Liver (tissue), 9 donors: ENCODE data around the gene RASIP1. TPM values are rescaled to one million over a fixed set of nuclear protein-coding genes. Genes with fewer than 3 reads are reported as not detected.

ENCODE experiments used
- DNase-seq: peaks from one replicate; pipeline ENCODE4 v3.0.0-alpha.2; 2017; ENCODE audit warnings: low spot score
- H3K27ac ChIP-seq, 2 donors: one replicate each; pipeline ENCODE4 v1.7.0; 2013; ENCODE audit warnings: inconsistent platforms in 2 of 2, low read length in 2 of 2, control low read depth in 1 of 2, low read depth in 1 of 2, mild to moderate bottlenecking in 1 of 2
- H3K27me3 ChIP-seq, 4 donors: one replicate each; pipeline versions ENCODE4 v1.6.1 to v1.7.0; 2013; ENCODE audit warnings: low read length in 3 of 4, inconsistent platforms in 1 of 4, mild to moderate bottlenecking in 1 of 4, moderate library complexity in 1 of 4; ENCODE audit not compliant: control insufficient read depth in 4 of 4, insufficient read depth in 4 of 4
- H3K36me3 ChIP-seq, 4 donors: one replicate each; pipeline versions ENCODE4 v1.6.1 to v1.7.0; 2013; ENCODE audit warnings: low read length in 3 of 4, mild to moderate bottlenecking in 3 of 4, low read depth in 1 of 4, moderate library complexity in 1 of 4; ENCODE audit not compliant: control insufficient read depth in 4 of 4, insufficient read depth in 3 of 4
- H3K4me1 ChIP-seq, 4 donors: one replicate each; pipeline versions ENCODE4 v1.6.1 to v1.7.0; 2013; ENCODE audit warnings: low read length in 3 of 4, mild to moderate bottlenecking in 3 of 4, moderate library complexity in 1 of 4; ENCODE audit not compliant: control insufficient read depth in 4 of 4, insufficient read depth in 4 of 4
- H3K4me3 ChIP-seq, 3 donors: one replicate each; pipeline versions ENCODE4 v1.6.1 to v1.7.0; 2013; ENCODE audit warnings: low read length in 3 of 3, control low read depth in 1 of 3, low read depth in 1 of 3, mild to moderate bottlenecking in 1 of 3
- H3K9ac ChIP-seq, 2 donors: one replicate each; pipeline ENCODE4 v1.7.0; 2013; ENCODE audit warnings: low read length in 2 of 2, mild to moderate bottlenecking in 2 of 2, moderate library complexity in 2 of 2, control low read depth in 1 of 2, low read depth in 1 of 2
- H3K9me3 ChIP-seq, 4 donors: one replicate each; pipeline versions ENCODE4 v1.6.1 to v1.7.0; 2013; ENCODE audit warnings: low read length in 3 of 4; ENCODE audit not compliant: control insufficient read depth in 4 of 4
- ATF3 ChIP-seq: IDR thresholded peaks from 2 replicates; pipeline ENCODE4 v1.6.1; 2016; ENCODE audit warnings: antibody characterized with exemption
- CTCF ChIP-seq: fragments of 150-350 bp; IDR thresholded peaks from 2 replicates; pipeline ENCODE4 v1.5.1; 2017; ENCODE audit warnings: improper control_type of control experiment, low read depth, low read length; ENCODE audit not compliant: missing input control
- EGR1 ChIP-seq, 2 donors: IDR thresholded peaks; 2 replicates each; pipeline ENCODE4 v1.6.1; 2016 to 2018; ENCODE audit warnings: antibody characterized with exemption in 2 of 2, low read depth in 2 of 2
- FOXA1 ChIP-seq: IDR thresholded peaks from 2 replicates; pipeline ENCODE4 v1.6.1; 2016; ENCODE audit warnings: antibody characterized with exemption
- FOXA2 ChIP-seq: IDR thresholded peaks from 2 replicates; pipeline ENCODE4 v1.6.1; 2016; ENCODE audit warnings: antibody characterized with exemption
- GABPA ChIP-seq, 2 donors: IDR thresholded peaks in 1 of 2; conservative IDR thresholded peaks in 1 of 2; 2 replicates each; pipeline ENCODE4 v1.6.1; 2016; ENCODE audit warnings: antibody characterized with exemption in 2 of 2, mild to moderate bottlenecking in 1 of 2, moderate library complexity in 1 of 2
- HNF4A ChIP-seq, 2 donors: conservative IDR thresholded peaks; 2 replicates each; pipeline ENCODE4 v1.6.1; 2016; ENCODE audit warnings: antibody characterized with exemption in 2 of 2, mild to moderate bottlenecking in 2 of 2
- HNF4G ChIP-seq: IDR thresholded peaks from 2 replicates; pipeline ENCODE4 v1.6.1; 2016; ENCODE audit warnings: antibody characterized with exemption
- JUND ChIP-seq, 2 donors: IDR thresholded peaks; 2 replicates each; pipeline ENCODE4 v1.6.1; 2016; ENCODE audit warnings: antibody characterized with exemption in 2 of 2
- MAX ChIP-seq: IDR thresholded peaks from 2 replicates; pipeline ENCODE4 v1.6.1; 2016; ENCODE audit warnings: antibody characterized with exemption
- NR2F2 ChIP-seq: IDR thresholded peaks from 2 replicates; pipeline ENCODE4 v1.6.1; 2016; ENCODE audit warnings: antibody characterized with exemption
- RAD21 ChIP-seq, 2 donors: IDR thresholded peaks; 2 replicates each; pipeline ENCODE4 v1.6.1; 2016; ENCODE audit warnings: antibody characterized with exemption in 2 of 2, mild to moderate bottlenecking in 2 of 2
- REST ChIP-seq: IDR thresholded peaks from 2 replicates; pipeline ENCODE4 v1.6.1; 2016; ENCODE audit warnings: antibody characterized with exemption, mild to moderate bottlenecking
- SP1 ChIP-seq: IDR thresholded peaks from 2 replicates; pipeline ENCODE4 v1.6.1; 2018; ENCODE audit warnings: antibody characterized with exemption, mild to moderate bottlenecking
- TAF1 ChIP-seq: conservative IDR thresholded peaks from 2 replicates; pipeline ENCODE4 v1.6.1; 2016; ENCODE audit warnings: antibody characterized with exemption, mild to moderate bottlenecking
- YY1 ChIP-seq: IDR thresholded peaks from 2 replicates; pipeline ENCODE4 v1.6.1; 2016; ENCODE audit warnings: antibody characterized with exemption, mild to moderate bottlenecking
- ZBTB33 ChIP-seq: IDR thresholded peaks from 2 replicates; pipeline ENCODE4 v1.6.1; 2016; ENCODE audit warnings: antibody characterized with exemption
- WGBS: extraction: QIAGEN DNeasy Blood & Tissue Kit; methylation state at CpG from one replicate; pipeline ENCODE4 v1.1.7; 2013; 5-methylcytosine and 5-hydroxymethylcytosine counted together
- polyA plus RNA-seq, 2 donors: library from polyadenylated mRNA; stranded (reverse) in 1 of 2; unstranded in 1 of 2; fragments of 200-250 nt in 1 of 2; fragments of >200 nt in 1 of 2; fragmentation: Nextera tagmentation in 1 of 2; extraction: Ambion mirVana in 1 of 2; gene quantifications; one replicate each; pipeline versions ENCODE4 v1.2.1 to v1.2.3, GENCODE V29; 2013 to 2015
- total RNA-seq, 2 donors: library from RNA; depleted of rRNA; stranded (reverse); fragments of >200 nt; gene quantifications; one replicate each; pipeline ENCODE4 v1.2.3, GENCODE V29; 2014
- donor health status: healthy.
- donor health status: healthy.
- donor health status: healthy.
- donor health status: healthy.
- donor health status: healthy.

RASIP1 gene
- total and polyA plus RNA-seq, 4 donors: 1.8 to 5.4 (median 4.5) TPM

GRCh38 chr19:48757089-48757675, 16.8 kb upstream of the RASIP1 start (continued):
- TF ChIP-seq CTCF (no peak), ATF3 (no peak)

GRCh38 chr19:48756686-48757085, 16.3 kb upstream of the RASIP1 start:
- H3K27ac ChIP-seq: peak overlapping the region; percentile 42 to 69
- H3K36me3 ChIP-seq: no peaks in the 10 kb centered on the region
- no peak for TF ChIP-seq GABPA (IDR thresholded peaks at IDR 0.05 in 1 of 2, conservative IDR thresholded peaks at IDR 0.05 in 1 of 2)
- no peak for TF ChIP-seq ATF3
- TF ChIP-seq RAD21 (IDR thresholded peaks at IDR 0.05): no peak
- TF ChIP-seq FOXA2: no peak
- TF ChIP-seq NR2F2: no peak
- TF ChIP-seq ZBTB33: no peak
- no peak for TF ChIP-seq CTCF
- TF ChIP-seq JUND (IDR thresholded peaks at IDR 0.05): no peak
- TF ChIP-seq HNF4G: no peak
- TF ChIP-seq EGR1 (IDR thresholded peaks at IDR 0.05; ENCODE audit: low read depth in 2 of 2): no peak
- no peak for TF ChIP-seq SP1
- TF ChIP-seq FOXA1: no peak
- TF ChIP-seq HNF4A (conservative IDR thresholded peaks at IDR 0.05): no peak
- no peak for TF ChIP-seq MAX
- TF ChIP-seq REST: no peak
- TF ChIP-seq TAF1: no peak
- TF ChIP-seq YY1: no peak
- peak overlapping the region; percentile 60 to 75 for H3K9ac ChIP-seq
- H3K4me1 ChIP-seq: peaks cover 7 to 27% (median 16%) of the 10 kb centered on the region in 4 donors
- H3K27me3 ChIP-seq: no peaks in the 10 kb centered on the region
- no peaks in the 10 kb centered on the region for H3K9me3 ChIP-seq
- peak overlapping the region; percentile 23 to 62 (median 31) for H3K4me3 ChIP-seq
- no peak for DNase-seq
- 88% methylated on average over 9 of the region's 9 CpGs for WGBS
